8988T (cell line): ENCODE measurements around the gene CHPT1.
"Not testable (repeated sequence)": the region's sequence is repeated elsewhere in the genome, so short reads cannot be mapped to it uniquely, and the experiment has no call there.

Experiments
- DNase-seq: peaks from one replicate; pipeline ENCODE4 v3.0.0; 2011

Gene CHPT1

GRCh38 chr12:101729842-101730241 lies 32.4 kb downstream of the CHPT1 start:
- no peak for DNase-seq

GRCh38 chr12:101732318-101732717 lies 34.9 kb downstream of the CHPT1 start:
- no peak for DNase-seq

- DNase-seq = no peak
These were observed 35.7 kb downstream of the CHPT1 start for GRCh38 chr12:101733166-101733565.

- DNase-seq = not testable (repeated sequence)
These were observed 37.0 kb downstream of the CHPT1 start for GRCh38 chr12:101734482-101734881.

- no peak for DNase-seq
These were observed 40.0 kb downstream of the CHPT1 start for GRCh38 chr12:101737476-101737875.

GRCh38 chr12:101738920-101739665 lies 41.7 kb downstream of the CHPT1 start, which contains the start of gene SYCP3:
Gene SYCP3 (minus strand): TSS chr12:101739462. CDS start chr12:101737935, 1,527 bp downstream.
- no peak for DNase-seq

- no peak for DNase-seq
These were observed 43.1 kb downstream of the CHPT1 start for GRCh38 chr12:101740566-101740965.

GRCh38 chr12:101740980-101741379 lies 43.5 kb downstream of the CHPT1 start:
- no peak for DNase-seq

GRCh38 chr12:101743242-101743641 lies 45.8 kb downstream of the CHPT1 start:
- DNase-seq = no peak

- no peak for DNase-seq
These were observed 46.5 kb downstream of the CHPT1 start for GRCh38 chr12:101743724-101744472.

GRCh38 chr12:101745481-101745880 lies 48.0 kb downstream of the CHPT1 start:
- DNase-seq = no peak

- no peak for DNase-seq
These were observed 48.8 kb downstream of the CHPT1 start for GRCh38 chr12:101746196-101746595.

GRCh38 chr12:101746661-101747060 lies 49.2 kb downstream of the CHPT1 start:
- DNase-seq = no peak

GRCh38 chr12:101747697-101748096 lies 50.3 kb downstream of the CHPT1 start:
- DNase-seq = no peak

- no peak for DNase-seq
These were observed 51.5 kb downstream of the CHPT1 start for GRCh38 chr12:101748907-101749306.

- DNase-seq = no peak
These were observed 52.2 kb downstream of the CHPT1 start for GRCh38 chr12:101749657-101750056.

GRCh38 chr12:101750152-101750551 lies 52.7 kb downstream of the CHPT1 start:
- DNase-seq = no peak

- DNase-seq = no peak
These were observed 62.1 kb downstream of the CHPT1 start for GRCh38 chr12:101759396-101760047.

- no peak for DNase-seq
These were observed 63.9 kb downstream of the CHPT1 start for GRCh38 chr12:101761350-101761749.

GRCh38 chr12:101761781-101762180 lies 64.3 kb downstream of the CHPT1 start:
- no peak for DNase-seq

- DNase-seq = no peak
These were observed 65.9 kb downstream of the CHPT1 start for GRCh38 chr12:101763246-101763931.

- no peak for DNase-seq
These were observed 66.8 kb downstream of the CHPT1 start for GRCh38 chr12:101764051-101764792.
